B cell (primary cell): Measurements from ENCODE around the gene LGI2. TPM values are rescaled to one million over a fixed set of nuclear protein-coding genes. Genes with fewer than 3 reads are reported as not detected.

Source experiments
- ATAC-seq: fragments of 200-7000 bp; cut with Tn5 transposase; one replicate; pipeline ENCODE4 v1.10.0; 2021; ENCODE audit warnings: low read depth, mild to moderate bottlenecking, moderate number of reproducible peaks, moderate library complexity
- CTCF ChIA-PET: fragments of 350-600 bp; sonication (Branson Sonifier 250); formaldehyde crosslinking; loops from one replicate; lab custom pipeline; 2021; ENCODE audit warnings: antibody characterized with exemption, inconsistent platforms; lab: Charles Lee
- POLR2A ChIA-PET: fragments of 350-600 bp; sonication (Branson Sonifier 250); formaldehyde crosslinking; loops from one replicate; lab custom pipeline; 2021; ENCODE audit warnings: antibody characterized with exemption; lab: Charles Lee
- DNase-seq: peaks from one replicate; pipeline ENCODE4 v3.0.0; 2013
- H2AFZ ChIP-seq: 2 replicates; pipeline ENCODE4 v1.6.1; 2012; ENCODE audit warnings: mild to moderate bottlenecking, low read depth, low read length; ENCODE audit not compliant: insufficient read depth, poor library complexity, severe bottlenecking
- H3K27ac ChIP-seq, 2 donors: 1 replicate in 1 of 2; 2 replicates in 1 of 2; pipeline ENCODE4 v1.5.1; 2012 to 2013; ENCODE audit warnings: low read length in 2 of 2, mild to moderate bottlenecking in 2 of 2, moderate library complexity in 1 of 2
- H3K27me3 ChIP-seq, 4 experiments: fragments of 200-600 bp in 1 of 4; sonication (generic) in 1 of 4; replicated peaks in 1 of 4; 1 replicate in 2 of 4; 2 replicates in 2 of 4; pipeline versions ENCODE4 v1.6.1 to v1.7.0; 2013 to 2016; ENCODE audit warnings: low read length in 3 of 4, mild to moderate bottlenecking in 2 of 4, mixed read lengths in 1 of 4, moderate library complexity in 1 of 4; ENCODE audit not compliant: insufficient read depth in 4 of 4, control insufficient read depth in 3 of 4; ENCODE audit errors: control extremely low read depth in 1 of 4
- H3K36me3 ChIP-seq, 2 experiments: replicated peaks in 1 of 2; 1 replicate in 1 of 2; 2 replicates in 1 of 2; pipeline versions ENCODE4 v1.6.1 to v1.7.1; 2013; ENCODE audit warnings: low read length in 1 of 2; ENCODE audit not compliant: insufficient read depth in 2 of 2, control insufficient read depth in 1 of 2; ENCODE audit errors: control extremely low read depth in 1 of 2, extremely low read depth in 1 of 2
- H3K4me1 ChIP-seq, 2 donors: fragments of 200-600 bp in 1 of 2; sonication (generic) in 1 of 2; 1 replicate in 1 of 2; 2 replicates in 1 of 2; pipeline versions ENCODE4 v1.5.1 to v1.6.1; 2013 to 2017; ENCODE audit warnings: low read length in 2 of 2; ENCODE audit not compliant: control insufficient read depth in 2 of 2, insufficient read depth in 2 of 2
- H3K4me2 ChIP-seq: replicated peaks from 2 replicates; pipeline ENCODE3; 2012; ENCODE audit warnings: mild to moderate bottlenecking, low read depth, low read length; ENCODE audit not compliant: poor library complexity, severe bottlenecking
- H3K4me3 ChIP-seq, 5 experiments: fragments of 200-600 bp in 1 of 5; sonication (generic) in 1 of 5; 1 replicate in 3 of 5; 2 replicates in 2 of 5; pipeline versions ENCODE4 v1.5.1 to v1.7.0; 2011 to 2016; ENCODE audit warnings: low read length in 4 of 5, mild to moderate bottlenecking in 4 of 5, low read depth in 2 of 5, control low read depth in 1 of 5, moderate library complexity in 1 of 5; ENCODE audit not compliant: insufficient read depth in 1 of 5; ENCODE audit errors: control extremely low read depth in 1 of 5, extremely low read depth in 1 of 5
- H3K79me2 ChIP-seq: fragments of 200-600 bp; sonication (generic); one replicate; pipeline ENCODE4 v1.6.0; 2016; ENCODE audit warnings: low read length; ENCODE audit not compliant: control insufficient read depth, insufficient read depth
- H3K9ac ChIP-seq: fragments of 200-600 bp; sonication (generic); 2 replicates; pipeline ENCODE4 v1.6.1; 2017; ENCODE audit warnings: mild to moderate bottlenecking, low read length, moderate library complexity
- H3K9me3 ChIP-seq, 3 donors: one replicate each; pipeline versions ENCODE4 v1.6.1 to v1.7.1; 2013; ENCODE audit warnings: low read length in 2 of 3; ENCODE audit not compliant: control insufficient read depth in 2 of 3, insufficient read depth in 1 of 3; ENCODE audit errors: control extremely low read depth in 1 of 3
- H4K20me1 ChIP-seq: 2 replicates; pipeline ENCODE4 v1.6.0; 2012; ENCODE audit warnings: mild to moderate bottlenecking, low read length; ENCODE audit not compliant: insufficient read depth, control insufficient read depth, poor library complexity, severe bottlenecking
- H3K27ac Mint-ChIP-seq: one replicate; pipeline ENCODE4 v1.8.0; 2021; ENCODE audit warnings: mixed read lengths
- H3K27me3 Mint-ChIP-seq: one replicate; pipeline ENCODE4 v1.8.0; 2021; ENCODE audit warnings: mixed read lengths
- H3K4me1 Mint-ChIP-seq: one replicate; pipeline ENCODE4 v1.8.0; 2021; ENCODE audit warnings: mixed read lengths
- H3K4me3 Mint-ChIP-seq: one replicate; pipeline ENCODE4 v1.8.0; 2021; ENCODE audit warnings: mixed read lengths
- H3K9me3 Mint-ChIP-seq: one replicate; pipeline ENCODE4 v1.8.0; 2022; ENCODE audit warnings: mixed read lengths; ENCODE audit not compliant: insufficient read depth
- EZH2 ChIP-seq: IDR thresholded peaks from 2 replicates; pipeline ENCODE4 v1.6.1; 2012; ENCODE audit warnings: borderline replicate concordance, low read depth, mild to moderate bottlenecking, moderate library complexity, low read length; ENCODE audit not compliant: insufficient read depth, poor library complexity, severe bottlenecking
- whole genome bisulfite sequencing: methylation state at CpG from one replicate; pipeline ENCODE4 v1.1.5; 2013; ENCODE audit warnings: missing lambda C conversion rate; ENCODE audit not compliant: insufficient coverage; 5-methylcytosine and 5-hydroxymethylcytosine counted together
- intact Hi-C: fragments of 100-400 bp; cut with micrococcal nuclease; formaldehyde crosslinking; loops from one replicate; pipeline ENCODE4 v1.10.0; 2022
- polyA plus RNA-seq: library from polyadenylated mRNA; depleted of rRNA; stranded (reverse); fragments of >200 nt; gene quantifications from 2 replicates; pipeline ENCODE4 v1.2.3, GENCODE V29; 2012
- total RNA-seq, 2 donors: library from RNA; stranded (reverse); fragments of 120-200 nt in 1 of 2; gene quantifications; 1 replicate in 1 of 2; 2 replicates in 1 of 2; pipeline versions ENCODE4 v1.2.3 to v1.2.4, GENCODE V29; 2013 to 2022
- TF ChIP-seq, protein P1 (sequence below): fragments of 200-600 bp; IDR thresholded peaks from one replicate; pipeline ENCODE4 v1.8.0; 2022; ENCODE audit warnings: antibody characterized with exemption, mild to moderate bottlenecking

LGI2 gene
- total and polyA plus RNA-seq, 2 donors (not counting 1 experiment from before 2014, with no cell fraction given): not detected

DNA sequence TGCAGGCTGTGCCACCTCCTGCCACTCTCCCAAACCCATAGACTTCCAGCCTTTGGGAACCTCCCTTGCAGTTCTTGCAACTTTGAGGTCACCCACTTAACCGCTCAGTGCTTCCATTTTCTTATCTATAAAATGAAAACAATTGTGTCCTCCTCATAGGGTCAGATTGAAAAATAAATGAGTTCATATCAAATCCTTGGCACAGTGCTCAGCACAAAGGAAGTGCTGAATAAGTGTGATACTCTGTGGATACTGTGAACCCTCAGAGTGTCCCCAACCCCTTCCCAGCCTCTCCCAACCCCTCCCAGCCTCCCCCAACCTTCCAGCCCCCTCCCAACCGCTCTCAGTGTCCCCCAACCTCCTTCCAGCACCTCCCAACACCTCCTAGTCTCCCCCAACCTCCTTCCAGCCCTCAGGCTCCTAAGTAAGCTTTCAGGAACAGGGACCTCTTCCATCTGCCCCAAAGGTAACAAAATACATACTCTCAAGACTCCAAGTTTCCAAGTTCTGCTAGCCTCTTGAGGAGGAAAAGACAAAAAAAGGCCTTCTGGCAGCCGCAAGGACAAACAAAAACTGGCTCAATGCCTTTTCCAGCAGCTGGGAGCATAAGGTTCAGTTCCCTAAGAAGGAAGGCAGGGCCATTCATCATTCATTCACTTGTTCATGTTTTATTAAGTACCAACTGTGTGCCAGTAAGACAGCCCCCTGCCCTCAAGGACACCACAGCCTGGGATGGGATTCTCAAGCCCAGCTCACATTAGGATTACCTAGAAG lies 46.1 kb upstream of the LGI2 start:
- Mint-ChIP-seq H3K9me3 (peaks cover 3% of the 10 kb centered on the region), H3K27me3 (peaks cover 27% of the 10 kb centered on the region), H3K4me1 (no peaks in the 10 kb centered on the region), H3K4me3 (no peak overlapping the region), H3K27ac (no peak overlapping the region)
- no peaks in the 10 kb centered on the region for H3K4me1 ChIP-seq
- TF ChIP-seq, protein P1, sequence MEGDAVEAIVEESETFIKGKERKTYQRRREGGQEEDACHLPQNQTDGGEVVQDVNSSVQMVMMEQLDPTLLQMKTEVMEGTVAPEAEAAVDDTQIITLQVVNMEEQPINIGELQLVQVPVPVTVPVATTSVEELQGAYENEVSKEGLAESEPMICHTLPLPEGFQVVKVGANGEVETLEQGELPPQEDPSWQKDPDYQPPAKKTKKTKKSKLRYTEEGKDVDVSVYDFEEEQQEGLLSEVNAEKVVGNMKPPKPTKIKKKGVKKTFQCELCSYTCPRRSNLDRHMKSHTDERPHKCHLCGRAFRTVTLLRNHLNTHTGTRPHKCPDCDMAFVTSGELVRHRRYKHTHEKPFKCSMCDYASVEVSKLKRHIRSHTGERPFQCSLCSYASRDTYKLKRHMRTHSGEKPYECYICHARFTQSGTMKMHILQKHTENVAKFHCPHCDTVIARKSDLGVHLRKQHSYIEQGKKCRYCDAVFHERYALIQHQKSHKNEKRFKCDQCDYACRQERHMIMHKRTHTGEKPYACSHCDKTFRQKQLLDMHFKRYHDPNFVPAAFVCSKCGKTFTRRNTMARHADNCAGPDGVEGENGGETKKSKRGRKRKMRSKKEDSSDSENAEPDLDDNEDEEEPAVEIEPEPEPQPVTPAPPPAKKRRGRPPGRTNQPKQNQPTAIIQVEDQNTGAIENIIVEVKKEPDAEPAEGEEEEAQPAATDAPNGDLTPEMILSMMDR: no peak
- no peak for TF ChIP-seq EZH2
- ChIA-PET POLR2A (no interaction called here), CTCF (no interaction called here)
- WGBS: 80% methylated on average over 2 of the region's 3 CpGs
- H3K79me2 ChIP-seq: no peaks in the 10 kb centered on the region
- H3K36me3 ChIP-seq: no peaks in the 10 kb centered on the region
- DNase-seq: no peak
- no peak for ATAC-seq
- no peak overlapping the region for H3K4me3 ChIP-seq
- no peak overlapping the region for H3K27ac ChIP-seq
- H3K4me2 ChIP-seq: no peak overlapping the region
- no peaks in the 10 kb centered on the region for H4K20me1 ChIP-seq
- H3K9me3 ChIP-seq: no peaks in the 10 kb centered on the region
- no peak overlapping the region for H2AFZ ChIP-seq
- H3K9ac ChIP-seq: no peak overlapping the region
- intact Hi-C loops: no loop called here
- H3K27me3 ChIP-seq: no peaks in the 10 kb centered on the region

DNA sequence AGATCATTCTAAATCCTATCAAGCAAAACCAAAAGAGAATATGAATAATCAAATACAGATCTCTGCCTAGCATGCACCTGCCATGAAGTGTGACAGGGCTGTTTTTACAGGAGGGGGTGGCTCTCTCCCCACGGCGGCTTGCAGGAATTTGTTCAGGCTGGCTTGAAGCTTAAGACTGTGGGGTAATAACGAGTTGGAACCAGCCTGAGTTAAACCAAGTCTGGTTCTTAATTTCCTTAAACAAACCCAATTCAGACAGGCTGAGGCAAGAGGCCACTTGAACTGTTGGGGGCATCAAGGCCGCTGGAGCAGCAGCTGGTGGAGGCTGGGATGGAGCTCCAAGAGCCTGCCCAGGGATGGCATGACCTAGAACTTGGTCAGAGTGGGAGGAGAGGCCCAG lies 45.1 kb upstream of the LGI2 start:
- Histone ChIP-seq H3K36me3 (no peaks in the 10 kb centered on the region), H2AFZ (no peak overlapping the region), H3K9me3 (no peaks in the 10 kb centered on the region), H3K4me2 (no peak overlapping the region), H3K4me1 (no peaks in the 10 kb centered on the region), H3K27me3 (no peaks in the 10 kb centered on the region), H4K20me1 (no peaks in the 10 kb centered on the region), H3K4me3 (no peak overlapping the region), H3K27ac (no peak overlapping the region), H3K9ac (no peak overlapping the region), H3K79me2 (no peaks in the 10 kb centered on the region)
- ChIA-PET POLR2A (no interaction called here), CTCF (no interaction called here)
- Mint-ChIP-seq H3K4me3 (no peak overlapping the region), H3K27me3 (peaks cover 23% of the 10 kb centered on the region), H3K4me1 (no peaks in the 10 kb centered on the region), H3K27ac (no peak overlapping the region), H3K9me3 (peaks cover 3% of the 10 kb centered on the region)
- no peak for DNase-seq
- intact Hi-C loops: no loop called here
- WGBS: no CpG with 5 or more reads among the region's 4 CpGs
- no peak for ATAC-seq
- TF ChIP-seq EZH2: no peak
- TF ChIP-seq, protein P1: no peak
